IMR-90 (cell line): Measurements from ENCODE around the gene MTAP.

Experiments
- BHLHE40 ChIP-seq: fragments of 150-350 bp; IDR thresholded peaks from 2 replicates; pipeline ENCODE4 v1.6.1; 2016; ENCODE audit warnings: mild to moderate bottlenecking, low read depth, low read length
- CEBPB ChIP-seq: IDR thresholded peaks from 2 replicates; pipeline ENCODE4 v1.6.1; 2012; ENCODE audit warnings: low read depth, low read length, improper control_type of control experiment
- CHD1 ChIP-seq: IDR thresholded peaks from 2 replicates; pipeline ENCODE4 v1.6.1; 2012; ENCODE audit warnings: low read depth, low read length, improper control_type of control experiment
- CTCF ChIP-seq: conservative IDR thresholded peaks from 2 replicates; pipeline ENCODE4 v1.5.1; 2012; ENCODE audit warnings: mild to moderate bottlenecking, low read depth, low read length, improper control_type of control experiment
- ELK1 ChIP-seq: fragments of 150-350 bp; IDR thresholded peaks from 2 replicates; pipeline ENCODE4 v1.6.1; 2016; ENCODE audit warnings: low read depth, mild to moderate bottlenecking, low read length, moderate library complexity, borderline replicate concordance
- FOS ChIP-seq: fragments of 150-350 bp; IDR thresholded peaks from 2 replicates; pipeline ENCODE4 v1.6.1; 2016; ENCODE audit warnings: low read depth, low read length
- MAFK ChIP-seq: IDR thresholded peaks from 2 replicates; pipeline ENCODE4 v1.6.1; 2012; ENCODE audit warnings: low read depth, low read length, improper control_type of control experiment
- MAZ ChIP-seq: IDR thresholded peaks from 2 replicates; pipeline ENCODE4 v1.6.1; 2012; ENCODE audit warnings: low read depth, mild to moderate bottlenecking, low read length, improper control_type of control experiment, moderate library complexity, borderline replicate concordance
- MXI1 ChIP-seq: IDR thresholded peaks from 2 replicates; pipeline ENCODE4 v1.6.1; 2012; ENCODE audit warnings: low read depth, mild to moderate bottlenecking, low read length, moderate library complexity, borderline replicate concordance
- POLR2A ChIP-seq: IDR thresholded peaks from 2 replicates; pipeline ENCODE4 v1.6.1; 2012; ENCODE audit warnings: mild to moderate bottlenecking, low read depth, low read length
- RAD21 ChIP-seq: IDR thresholded peaks from 2 replicates; pipeline ENCODE4 v1.6.1; 2012; ENCODE audit warnings: low read length, improper control_type of control experiment
- RCOR1 ChIP-seq: IDR thresholded peaks from 2 replicates; pipeline ENCODE4 v1.6.1; 2012; ENCODE audit warnings: mild to moderate bottlenecking, low read length, improper control_type of control experiment; ENCODE audit not compliant: insufficient replicate concordance
- SMC3 ChIP-seq: fragments of 150-350 bp; IDR thresholded peaks from 2 replicates; pipeline ENCODE4 v1.6.1; 2016; ENCODE audit warnings: low read depth, mild to moderate bottlenecking, antibody characterized with exemption, low read length, moderate library complexity
- USF2 ChIP-seq: fragments of 150-350 bp; IDR thresholded peaks from 2 replicates; pipeline ENCODE4 v1.6.1; 2017; ENCODE audit warnings: mild to moderate bottlenecking, antibody characterized with exemption, low read length, low read depth

GRCh38 chr9:21982391-21982790 lies 180.0 kb downstream of the MTAP start:
- TF ChIP-seq CTCF: no peak
- TF ChIP-seq POLR2A: no peak
- TF ChIP-seq SMC3: no peak
- TF ChIP-seq MAFK: no peak
- no peak for TF ChIP-seq CEBPB
- TF ChIP-seq BHLHE40: no peak
- no peak for TF ChIP-seq CHD1
- no peak for TF ChIP-seq RAD21
- no peak for TF ChIP-seq MAZ
- no peak for TF ChIP-seq ELK1
- no peak for TF ChIP-seq FOS
- no peak for TF ChIP-seq USF2
- no peak for TF ChIP-seq MXI1
- no peak for TF ChIP-seq RCOR1
